Measurements from ENCODE around the gene ADGRL2. TPM values are rescaled to one million over a fixed set of nuclear protein-coding genes. Genes with fewer than 3 reads are reported as not detected.

ADGRL2 gene
- total and polyA plus RNA-seq, 2 experiments from 2014 or later, result 38.2 to 90.3 TPM

DNA sequence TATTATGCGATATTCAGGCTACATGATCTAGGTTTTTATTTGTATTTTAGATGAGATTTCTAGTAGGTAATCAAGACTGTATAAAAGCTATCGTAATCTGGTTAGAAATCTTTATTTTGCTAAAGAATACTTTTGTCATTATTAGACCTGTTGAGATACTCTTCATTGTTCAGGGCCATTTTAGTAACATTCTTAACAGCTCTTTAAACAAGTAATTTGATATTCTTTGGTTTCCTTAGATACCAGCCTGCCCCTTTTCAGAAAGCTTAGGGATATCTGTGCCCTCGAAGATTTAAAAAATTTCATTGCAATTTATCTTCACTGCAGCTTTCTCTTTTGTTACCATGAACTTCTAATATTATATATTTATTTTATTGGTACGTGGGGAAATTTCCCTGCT, 18.9 kb downstream of the ADGRL2 start (continued):
- TF ChIP-seq, protein P1, sequence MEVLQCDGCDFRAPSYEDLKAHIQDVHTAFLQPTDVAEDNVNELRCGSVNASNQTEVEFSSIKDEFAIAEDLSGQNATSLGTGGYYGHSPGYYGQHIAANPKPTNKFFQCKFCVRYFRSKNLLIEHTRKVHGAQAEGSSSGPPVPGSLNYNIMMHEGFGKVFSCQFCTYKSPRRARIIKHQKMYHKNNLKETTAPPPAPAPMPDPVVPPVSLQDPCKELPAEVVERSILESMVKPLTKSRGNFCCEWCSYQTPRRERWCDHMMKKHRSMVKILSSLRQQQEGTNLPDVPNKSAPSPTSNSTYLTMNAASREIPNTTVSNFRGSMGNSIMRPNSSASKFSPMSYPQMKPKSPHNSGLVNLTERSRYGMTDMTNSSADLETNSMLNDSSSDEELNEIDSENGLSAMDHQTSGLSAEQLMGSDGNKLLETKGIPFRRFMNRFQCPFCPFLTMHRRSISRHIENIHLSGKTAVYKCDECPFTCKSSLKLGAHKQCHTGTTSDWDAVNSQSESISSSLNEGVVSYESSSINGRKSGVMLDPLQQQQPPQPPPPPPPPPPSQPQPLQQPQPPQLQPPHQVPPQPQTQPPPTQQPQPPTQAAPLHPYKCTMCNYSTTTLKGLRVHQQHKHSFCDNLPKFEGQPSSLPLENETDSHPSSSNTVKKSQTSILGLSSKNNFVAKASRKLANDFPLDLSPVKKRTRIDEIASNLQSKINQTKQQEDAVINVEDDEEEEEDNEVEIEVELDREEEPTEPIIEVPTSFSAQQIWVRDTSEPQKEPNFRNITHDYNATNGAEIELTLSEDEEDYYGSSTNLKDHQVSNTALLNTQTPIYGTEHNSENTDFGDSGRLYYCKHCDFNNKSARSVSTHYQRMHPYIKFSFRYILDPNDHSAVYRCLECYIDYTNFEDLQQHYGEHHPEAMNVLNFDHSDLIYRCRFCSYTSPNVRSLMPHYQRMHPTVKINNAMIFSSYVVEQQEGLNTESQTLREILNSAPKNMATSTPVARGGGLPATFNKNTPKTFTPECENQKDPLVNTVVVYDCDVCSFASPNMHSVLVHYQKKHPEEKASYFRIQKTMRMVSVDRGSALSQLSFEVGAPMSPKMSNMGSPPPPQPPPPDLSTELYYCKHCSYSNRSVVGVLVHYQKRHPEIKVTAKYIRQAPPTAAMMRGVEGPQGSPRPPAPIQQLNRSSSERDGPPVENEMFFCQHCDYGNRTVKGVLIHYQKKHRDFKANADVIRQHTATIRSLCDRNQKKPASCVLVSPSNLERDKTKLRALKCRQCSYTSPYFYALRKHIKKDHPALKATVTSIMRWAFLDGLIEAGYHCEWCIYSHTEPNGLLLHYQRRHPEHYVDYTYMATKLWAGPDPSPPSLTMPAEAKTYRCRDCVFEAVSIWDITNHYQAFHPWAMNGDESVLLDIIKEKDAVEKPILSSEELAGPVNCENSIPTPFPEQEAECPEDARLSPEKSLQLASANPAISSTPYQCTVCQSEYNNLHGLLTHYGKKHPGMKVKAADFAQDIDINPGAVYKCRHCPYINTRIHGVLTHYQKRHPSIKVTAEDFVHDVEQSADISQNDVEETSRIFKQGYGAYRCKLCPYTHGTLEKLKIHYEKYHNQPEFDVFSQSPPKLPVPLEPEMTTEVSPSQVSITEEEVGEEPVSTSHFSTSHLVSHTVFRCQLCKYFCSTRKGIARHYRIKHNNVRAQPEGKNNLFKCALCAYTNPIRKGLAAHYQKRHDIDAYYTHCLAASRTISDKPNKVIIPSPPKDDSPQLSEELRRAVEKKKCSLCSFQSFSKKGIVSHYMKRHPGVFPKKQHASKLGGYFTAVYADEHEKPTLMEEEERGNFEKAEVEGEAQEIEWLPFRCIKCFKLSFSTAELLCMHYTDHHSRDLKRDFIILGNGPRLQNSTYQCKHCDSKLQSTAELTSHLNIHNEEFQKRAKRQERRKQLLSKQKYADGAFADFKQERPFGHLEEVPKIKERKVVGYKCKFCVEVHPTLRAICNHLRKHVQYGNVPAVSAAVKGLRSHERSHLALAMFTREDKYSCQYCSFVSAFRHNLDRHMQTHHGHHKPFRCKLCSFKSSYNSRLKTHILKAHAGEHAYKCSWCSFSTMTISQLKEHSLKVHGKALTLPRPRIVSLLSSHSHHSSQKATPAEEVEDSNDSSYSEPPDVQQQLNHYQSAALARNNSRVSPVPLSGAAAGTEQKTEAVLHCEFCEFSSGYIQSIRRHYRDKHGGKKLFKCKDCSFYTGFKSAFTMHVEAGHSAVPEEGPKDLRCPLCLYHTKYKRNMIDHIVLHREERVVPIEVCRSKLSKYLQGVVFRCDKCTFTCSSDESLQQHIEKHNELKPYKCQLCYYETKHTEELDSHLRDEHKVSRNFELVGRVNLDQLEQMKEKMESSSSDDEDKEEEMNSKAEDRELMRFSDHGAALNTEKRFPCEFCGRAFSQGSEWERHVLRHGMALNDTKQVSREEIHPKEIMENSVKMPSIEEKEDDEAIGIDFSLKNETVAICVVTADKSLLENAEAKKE (CRISPR knock-in tag; IDR thresholded peaks at IDR 0.05), result no peak
- no peak for TF ChIP-seq JUNB (IDR thresholded peaks at IDR 0.05; ENCODE audit: unreplicated experiment)

DNA sequence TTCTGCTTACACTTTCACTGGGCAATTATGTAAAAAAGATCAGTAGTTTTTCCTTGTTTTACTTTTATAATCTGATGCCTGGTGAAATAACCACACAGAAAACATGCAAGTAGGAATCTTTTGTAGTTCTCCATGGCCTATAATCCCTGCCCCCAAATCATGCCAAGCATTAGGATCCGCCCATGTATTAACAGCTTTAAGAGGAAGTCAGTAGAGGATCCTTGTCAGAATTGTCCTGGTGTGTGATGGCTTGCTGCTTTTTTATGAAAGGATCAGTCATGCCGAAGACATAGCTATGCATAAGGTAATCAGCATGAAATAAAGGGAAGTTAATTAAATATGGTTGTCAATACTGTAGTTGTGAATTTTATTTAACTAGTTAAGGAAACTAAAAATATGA, 20.0 kb downstream of the ADGRL2 start:
- peak overlapping the region; percentile 15; the same call in 1 of the 2 replicates for H3K4me2 ChIP-seq
- no peak for DNase-seq (ENCODE audit: low spot score)
- H3K36me3 ChIP-seq (ENCODE audit: insufficient read depth), result no peaks in the 10 kb centered on the region
- H3K27me3 ChIP-seq (ENCODE audit: insufficient read depth), result no peaks in the 10 kb centered on the region
- no peaks in the 10 kb centered on the region for H3K36me3 Mint-ChIP-seq (ENCODE audit: low read depth)
- no peak overlapping the region for H3K4me3 Mint-ChIP-seq
- H3K4me1 Mint-ChIP-seq, result peaks cover 60% of the 10 kb centered on the region
- H3K27ac ChIP-seq (ENCODE audit: low read depth), result peak overlapping the region; percentile 6; the same call in 1 of the 2 replicates
- peak; percentile 55 for ATAC-seq
- no peak for TF ChIP-seq JUNB (IDR thresholded peaks at IDR 0.05; ENCODE audit: unreplicated experiment)
- TF ChIP-seq POLR2AphosphoS5 (IDR thresholded peaks at IDR 0.05; ENCODE audit: low read depth), result no peak
- H3K9me3 Mint-ChIP-seq, result no peaks in the 10 kb centered on the region
- no peak overlapping the region for H3K4me3 ChIP-seq
- no peaks in the 10 kb centered on the region for H3K27me3 Mint-ChIP-seq (ENCODE audit: insufficient read depth, low read depth, poor library complexity)
- no peaks in the 10 kb centered on the region for H4K20me1 ChIP-seq (replicated peaks; ENCODE audit: insufficient read depth)
- H3F3A ChIP-seq (replicated peaks; ENCODE audit: low read depth), result no peaks in the 10 kb centered on the region
- peaks cover 99% of the 10 kb centered on the region for H3K79me2 ChIP-seq (replicated peaks; ENCODE audit: insufficient read depth)
- H3K4me1 ChIP-seq (ENCODE audit: insufficient read depth), result peaks cover 52% of the 10 kb centered on the region
- H3K9me2 ChIP-seq (ENCODE audit: insufficient read depth), result no peaks in the 10 kb centered on the region
- no peak overlapping the region for H2AFZ ChIP-seq
- peak overlapping the region; percentile 46; the same call in 1 of the 2 replicates for H3K27ac Mint-ChIP-seq

DNA sequence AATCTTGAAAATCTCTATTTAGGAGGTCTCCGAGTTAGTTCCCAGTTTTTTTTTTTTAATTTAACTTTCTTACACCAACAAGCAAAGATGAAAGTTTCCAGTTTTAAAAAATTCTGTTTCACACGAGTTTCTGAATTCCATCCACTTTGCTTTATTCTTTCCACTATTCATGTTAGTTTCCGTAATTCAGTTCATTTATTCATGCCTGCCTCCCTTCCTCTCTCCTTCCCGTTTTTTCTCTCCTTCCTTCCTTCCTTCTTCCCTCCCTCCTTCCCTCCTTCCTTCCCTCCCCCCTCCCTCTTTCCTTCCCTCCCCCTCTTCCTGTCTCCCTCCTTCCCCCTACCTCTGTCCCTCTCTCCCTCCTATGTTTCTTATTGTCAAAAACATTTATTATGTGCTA, 22.3 kb downstream of the ADGRL2 start:
- no peaks in the 10 kb centered on the region for H3K27me3 ChIP-seq (ENCODE audit: insufficient read depth)
- Mint-ChIP-seq H3K4me1 (peaks cover 59% of the 10 kb centered on the region), H3K27me3 (ENCODE audit: insufficient read depth, low read depth, poor library complexity) (no peaks in the 10 kb centered on the region), H3K9me3 (no peaks in the 10 kb centered on the region), H3K4me3 (no peak overlapping the region), H3K36me3 (ENCODE audit: low read depth) (no peaks in the 10 kb centered on the region), H3K27ac (no peak overlapping the region)
- no peak overlapping the region for H2AFZ ChIP-seq
- no peak overlapping the region for H3K4me3 ChIP-seq
- ATAC-seq (no peak), DNase-seq (ENCODE audit: low spot score) (no peak)
- peaks cover 99% of the 10 kb centered on the region for H3K79me2 ChIP-seq (replicated peaks; ENCODE audit: insufficient read depth)
- H3K36me3 ChIP-seq (ENCODE audit: insufficient read depth), result no peaks in the 10 kb centered on the region
- H3F3A ChIP-seq (replicated peaks; ENCODE audit: low read depth), result no peaks in the 10 kb centered on the region
- H3K27ac ChIP-seq (ENCODE audit: low read depth), result no peak overlapping the region
- H3K4me1 ChIP-seq (ENCODE audit: insufficient read depth), result peaks cover 46% of the 10 kb centered on the region
- no peak overlapping the region for H3K4me2 ChIP-seq
- no peaks in the 10 kb centered on the region for H3K9me2 ChIP-seq (ENCODE audit: insufficient read depth)
- no peaks in the 10 kb centered on the region for H4K20me1 ChIP-seq (replicated peaks; ENCODE audit: insufficient read depth)
- TF ChIP-seq EZH2phosphoT487 (IDR thresholded peaks at IDR 0.05; ENCODE audit: unreplicated experiment) (no peak), STAT1 (IDR thresholded peaks at IDR 0.05; ENCODE audit: unreplicated experiment) (no peak)
- TF ChIP-seq, protein P2, sequence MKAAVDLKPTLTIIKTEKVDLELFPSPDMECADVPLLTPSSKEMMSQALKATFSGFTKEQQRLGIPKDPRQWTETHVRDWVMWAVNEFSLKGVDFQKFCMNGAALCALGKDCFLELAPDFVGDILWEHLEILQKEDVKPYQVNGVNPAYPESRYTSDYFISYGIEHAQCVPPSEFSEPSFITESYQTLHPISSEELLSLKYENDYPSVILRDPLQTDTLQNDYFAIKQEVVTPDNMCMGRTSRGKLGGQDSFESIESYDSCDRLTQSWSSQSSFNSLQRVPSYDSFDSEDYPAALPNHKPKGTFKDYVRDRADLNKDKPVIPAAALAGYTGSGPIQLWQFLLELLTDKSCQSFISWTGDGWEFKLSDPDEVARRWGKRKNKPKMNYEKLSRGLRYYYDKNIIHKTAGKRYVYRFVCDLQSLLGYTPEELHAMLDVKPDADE (IDR thresholded peaks at IDR 0.05), result no peak
- TF ChIP-seq, protein P3, sequence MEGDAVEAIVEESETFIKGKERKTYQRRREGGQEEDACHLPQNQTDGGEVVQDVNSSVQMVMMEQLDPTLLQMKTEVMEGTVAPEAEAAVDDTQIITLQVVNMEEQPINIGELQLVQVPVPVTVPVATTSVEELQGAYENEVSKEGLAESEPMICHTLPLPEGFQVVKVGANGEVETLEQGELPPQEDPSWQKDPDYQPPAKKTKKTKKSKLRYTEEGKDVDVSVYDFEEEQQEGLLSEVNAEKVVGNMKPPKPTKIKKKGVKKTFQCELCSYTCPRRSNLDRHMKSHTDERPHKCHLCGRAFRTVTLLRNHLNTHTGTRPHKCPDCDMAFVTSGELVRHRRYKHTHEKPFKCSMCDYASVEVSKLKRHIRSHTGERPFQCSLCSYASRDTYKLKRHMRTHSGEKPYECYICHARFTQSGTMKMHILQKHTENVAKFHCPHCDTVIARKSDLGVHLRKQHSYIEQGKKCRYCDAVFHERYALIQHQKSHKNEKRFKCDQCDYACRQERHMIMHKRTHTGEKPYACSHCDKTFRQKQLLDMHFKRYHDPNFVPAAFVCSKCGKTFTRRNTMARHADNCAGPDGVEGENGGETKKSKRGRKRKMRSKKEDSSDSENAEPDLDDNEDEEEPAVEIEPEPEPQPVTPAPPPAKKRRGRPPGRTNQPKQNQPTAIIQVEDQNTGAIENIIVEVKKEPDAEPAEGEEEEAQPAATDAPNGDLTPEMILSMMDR (conservative IDR thresholded peaks at IDR 0.05; ENCODE audit: low read depth in 2 of 2), result no peak
- TF ChIP-seq, protein P4, sequence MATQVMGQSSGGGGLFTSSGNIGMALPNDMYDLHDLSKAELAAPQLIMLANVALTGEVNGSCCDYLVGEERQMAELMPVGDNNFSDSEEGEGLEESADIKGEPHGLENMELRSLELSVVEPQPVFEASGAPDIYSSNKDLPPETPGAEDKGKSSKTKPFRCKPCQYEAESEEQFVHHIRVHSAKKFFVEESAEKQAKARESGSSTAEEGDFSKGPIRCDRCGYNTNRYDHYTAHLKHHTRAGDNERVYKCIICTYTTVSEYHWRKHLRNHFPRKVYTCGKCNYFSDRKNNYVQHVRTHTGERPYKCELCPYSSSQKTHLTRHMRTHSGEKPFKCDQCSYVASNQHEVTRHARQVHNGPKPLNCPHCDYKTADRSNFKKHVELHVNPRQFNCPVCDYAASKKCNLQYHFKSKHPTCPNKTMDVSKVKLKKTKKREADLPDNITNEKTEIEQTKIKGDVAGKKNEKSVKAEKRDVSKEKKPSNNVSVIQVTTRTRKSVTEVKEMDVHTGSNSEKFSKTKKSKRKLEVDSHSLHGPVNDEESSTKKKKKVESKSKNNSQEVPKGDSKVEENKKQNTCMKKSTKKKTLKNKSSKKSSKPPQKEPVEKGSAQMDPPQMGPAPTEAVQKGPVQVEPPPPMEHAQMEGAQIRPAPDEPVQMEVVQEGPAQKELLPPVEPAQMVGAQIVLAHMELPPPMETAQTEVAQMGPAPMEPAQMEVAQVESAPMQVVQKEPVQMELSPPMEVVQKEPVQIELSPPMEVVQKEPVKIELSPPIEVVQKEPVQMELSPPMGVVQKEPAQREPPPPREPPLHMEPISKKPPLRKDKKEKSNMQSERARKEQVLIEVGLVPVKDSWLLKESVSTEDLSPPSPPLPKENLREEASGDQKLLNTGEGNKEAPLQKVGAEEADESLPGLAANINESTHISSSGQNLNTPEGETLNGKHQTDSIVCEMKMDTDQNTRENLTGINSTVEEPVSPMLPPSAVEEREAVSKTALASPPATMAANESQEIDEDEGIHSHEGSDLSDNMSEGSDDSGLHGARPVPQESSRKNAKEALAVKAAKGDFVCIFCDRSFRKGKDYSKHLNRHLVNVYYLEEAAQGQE (IDR thresholded peaks at IDR 0.05; ENCODE audit: unreplicated experiment), result no peak
